Nephron (organoid): ENCODE measurements around the gene ZBP1.
A peak's percentile ranks its signal among the peaks of the same experiment; 100 is the strongest.

Experiments used
- H3K27ac Mint-ChIP-seq, 3 experiments: 2 replicates each; pipeline ENCODE4 v1.8.0; 2020; ENCODE audit warnings: mixed read lengths in 3 of 3, mild to moderate bottlenecking in 2 of 3, moderate library complexity in 1 of 3
- H3K27me3 Mint-ChIP-seq: 2 replicates; pipeline ENCODE4 v1.8.0; 2021; ENCODE audit warnings: low read depth, mild to moderate bottlenecking, moderate library complexity, mixed read lengths
- H3K36me3 Mint-ChIP-seq: 2 replicates; pipeline ENCODE4 v1.8.0; 2020; ENCODE audit warnings: low read depth, mixed read lengths
- H3K4me1 Mint-ChIP-seq: 2 replicates; pipeline ENCODE4 v1.8.0; 2020; ENCODE audit warnings: mixed read lengths
- H3K4me3 Mint-ChIP-seq, 3 experiments: 2 replicates each; pipeline ENCODE4 v1.8.0; 2020; ENCODE audit warnings: mild to moderate bottlenecking in 3 of 3, mixed read lengths in 3 of 3, moderate library complexity in 2 of 3
- H3K9me3 Mint-ChIP-seq: 2 replicates; pipeline ENCODE4 v1.8.0; 2020; ENCODE audit warnings: mixed read lengths
- TF ChIP-seq, protein P1 (sequence below), 3 experiments: fragments of 200-600 bp; sonication (generic); IDR thresholded peaks; one replicate each; pipeline ENCODE4 v1.5.0; 2021; ENCODE audit warnings: antibody characterized with exemption in 3 of 3; ENCODE audit not compliant: unreplicated experiment in 3 of 3

Gene ZBP1

DNA sequence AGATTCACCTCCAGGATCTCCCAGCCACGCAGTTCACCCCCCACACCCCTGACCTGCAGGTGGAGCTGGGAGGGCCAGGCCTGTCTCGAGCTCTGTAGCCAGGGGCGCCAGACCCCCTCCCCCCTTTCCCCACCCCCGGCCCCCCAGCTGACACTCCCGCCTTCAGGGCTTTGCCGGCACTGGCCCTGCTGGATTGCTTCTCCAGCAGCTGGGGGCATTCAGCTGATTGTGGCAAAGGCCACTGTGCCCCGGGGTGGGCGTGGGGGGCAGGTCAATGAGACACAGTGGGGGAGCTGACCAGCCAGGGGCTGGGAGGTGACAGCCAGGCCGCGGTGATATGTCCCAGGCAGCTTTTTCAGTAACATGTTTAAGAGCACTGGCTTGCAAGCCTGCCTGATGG, 22.2 kb downstream of the ZBP1 start:
- peaks cover 15% of the 10 kb centered on the region for H3K27me3 Mint-ChIP-seq
- no peak overlapping the region for H3K4me3 Mint-ChIP-seq
- TF ChIP-seq, protein P1, sequence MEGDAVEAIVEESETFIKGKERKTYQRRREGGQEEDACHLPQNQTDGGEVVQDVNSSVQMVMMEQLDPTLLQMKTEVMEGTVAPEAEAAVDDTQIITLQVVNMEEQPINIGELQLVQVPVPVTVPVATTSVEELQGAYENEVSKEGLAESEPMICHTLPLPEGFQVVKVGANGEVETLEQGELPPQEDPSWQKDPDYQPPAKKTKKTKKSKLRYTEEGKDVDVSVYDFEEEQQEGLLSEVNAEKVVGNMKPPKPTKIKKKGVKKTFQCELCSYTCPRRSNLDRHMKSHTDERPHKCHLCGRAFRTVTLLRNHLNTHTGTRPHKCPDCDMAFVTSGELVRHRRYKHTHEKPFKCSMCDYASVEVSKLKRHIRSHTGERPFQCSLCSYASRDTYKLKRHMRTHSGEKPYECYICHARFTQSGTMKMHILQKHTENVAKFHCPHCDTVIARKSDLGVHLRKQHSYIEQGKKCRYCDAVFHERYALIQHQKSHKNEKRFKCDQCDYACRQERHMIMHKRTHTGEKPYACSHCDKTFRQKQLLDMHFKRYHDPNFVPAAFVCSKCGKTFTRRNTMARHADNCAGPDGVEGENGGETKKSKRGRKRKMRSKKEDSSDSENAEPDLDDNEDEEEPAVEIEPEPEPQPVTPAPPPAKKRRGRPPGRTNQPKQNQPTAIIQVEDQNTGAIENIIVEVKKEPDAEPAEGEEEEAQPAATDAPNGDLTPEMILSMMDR (IDR thresholded peaks at IDR 0.05; ENCODE audit: unreplicated experiment in 3 of 3) = no peak
- no peaks in the 10 kb centered on the region for H3K9me3 Mint-ChIP-seq
- H3K4me1 Mint-ChIP-seq = peaks cover 31% of the 10 kb centered on the region
- no peaks in the 10 kb centered on the region for H3K36me3 Mint-ChIP-seq
- H3K27ac Mint-ChIP-seq = peak overlapping the region in 2 of 3 experiments; percentile 29 to 53

DNA sequence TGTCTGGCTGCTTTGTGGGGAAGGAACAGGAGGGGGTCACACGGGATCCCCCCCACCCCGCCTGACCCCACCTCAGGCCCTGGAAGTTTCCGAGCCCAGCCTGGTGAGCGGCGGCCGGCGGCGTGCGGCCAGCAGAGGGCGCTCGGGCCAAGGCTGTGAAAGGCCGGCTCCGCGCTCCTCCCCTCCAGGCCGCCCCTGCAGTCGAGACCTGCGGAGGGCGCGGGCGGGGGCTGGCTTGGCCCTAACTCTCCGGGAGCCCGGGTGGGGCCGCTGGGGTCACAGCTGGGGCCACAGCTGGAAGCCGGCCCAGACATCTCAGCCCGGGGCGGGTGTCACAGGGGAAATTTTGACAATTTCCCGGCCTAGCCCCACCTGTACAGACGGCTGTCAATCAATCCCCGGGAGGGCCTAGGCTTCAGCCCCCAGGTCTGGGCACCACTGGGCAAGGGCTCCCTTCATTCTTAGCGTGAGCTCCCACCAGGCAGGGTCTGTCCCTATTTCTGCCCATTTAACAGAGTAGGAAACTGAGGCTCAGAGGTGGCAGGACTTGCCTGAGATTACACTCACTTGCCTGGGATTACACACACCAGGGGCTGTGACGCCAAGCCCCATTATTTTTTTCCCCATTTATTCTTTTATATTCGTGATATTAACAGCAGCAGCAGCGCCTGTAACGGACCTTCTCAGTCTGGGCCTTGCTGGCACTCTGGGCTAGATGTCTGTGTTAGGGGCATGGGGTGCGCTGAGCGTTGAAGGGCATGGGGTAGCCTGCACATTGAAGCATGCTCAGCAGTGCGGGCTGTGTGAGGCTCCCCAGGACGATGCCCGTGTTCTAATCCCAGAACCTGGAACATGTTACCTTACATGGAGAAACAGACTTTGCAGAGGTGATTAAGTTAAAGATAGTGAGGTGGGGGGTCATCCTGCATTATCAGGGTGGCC, 23.0 kb downstream of the ZBP1 start:
- no peaks in the 10 kb centered on the region for H3K9me3 Mint-ChIP-seq
- peaks cover 31% of the 10 kb centered on the region for H3K4me1 Mint-ChIP-seq
- no peak overlapping the region for H3K4me3 Mint-ChIP-seq
- H3K27ac Mint-ChIP-seq = peak overlapping the region; percentile 29 to 53 (median 42)
- H3K36me3 Mint-ChIP-seq = no peaks in the 10 kb centered on the region
- H3K27me3 Mint-ChIP-seq = peaks cover 15% of the 10 kb centered on the region
- TF ChIP-seq, protein P1 (IDR thresholded peaks at IDR 0.05; ENCODE audit: unreplicated experiment in 3 of 3) = peak; percentile 95 to 99 (median 95)

DNA sequence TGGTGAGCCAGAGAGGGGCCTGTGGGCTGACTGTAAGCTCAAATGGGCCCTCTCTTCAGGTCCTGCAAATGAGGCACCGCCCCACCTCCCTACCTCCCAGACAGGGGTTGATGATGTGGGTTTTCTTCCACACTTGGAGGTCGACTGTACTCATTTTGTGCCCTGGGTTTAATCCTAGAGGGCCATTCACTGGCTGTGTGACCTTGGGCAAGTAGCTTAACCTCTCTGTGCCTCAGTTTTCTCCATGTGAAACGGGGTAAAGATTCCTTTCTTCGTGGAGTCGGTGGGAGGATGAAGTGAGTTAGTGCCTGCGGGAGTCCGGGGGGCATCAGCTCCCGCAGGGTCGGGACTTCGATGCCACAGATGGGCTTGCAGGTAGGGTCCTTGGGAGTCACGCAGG, 23.9 kb downstream of the ZBP1 start:
- Mint-ChIP-seq H3K27ac (no peak overlapping the region), H3K27me3 (peaks cover 16% of the 10 kb centered on the region), H3K9me3 (no peaks in the 10 kb centered on the region), H3K4me3 (no peak overlapping the region), H3K4me1 (peaks cover 31% of the 10 kb centered on the region), H3K36me3 (no peaks in the 10 kb centered on the region)
- TF ChIP-seq, protein P1 (IDR thresholded peaks at IDR 0.05; ENCODE audit: unreplicated experiment in 3 of 3) = no peak

DNA sequence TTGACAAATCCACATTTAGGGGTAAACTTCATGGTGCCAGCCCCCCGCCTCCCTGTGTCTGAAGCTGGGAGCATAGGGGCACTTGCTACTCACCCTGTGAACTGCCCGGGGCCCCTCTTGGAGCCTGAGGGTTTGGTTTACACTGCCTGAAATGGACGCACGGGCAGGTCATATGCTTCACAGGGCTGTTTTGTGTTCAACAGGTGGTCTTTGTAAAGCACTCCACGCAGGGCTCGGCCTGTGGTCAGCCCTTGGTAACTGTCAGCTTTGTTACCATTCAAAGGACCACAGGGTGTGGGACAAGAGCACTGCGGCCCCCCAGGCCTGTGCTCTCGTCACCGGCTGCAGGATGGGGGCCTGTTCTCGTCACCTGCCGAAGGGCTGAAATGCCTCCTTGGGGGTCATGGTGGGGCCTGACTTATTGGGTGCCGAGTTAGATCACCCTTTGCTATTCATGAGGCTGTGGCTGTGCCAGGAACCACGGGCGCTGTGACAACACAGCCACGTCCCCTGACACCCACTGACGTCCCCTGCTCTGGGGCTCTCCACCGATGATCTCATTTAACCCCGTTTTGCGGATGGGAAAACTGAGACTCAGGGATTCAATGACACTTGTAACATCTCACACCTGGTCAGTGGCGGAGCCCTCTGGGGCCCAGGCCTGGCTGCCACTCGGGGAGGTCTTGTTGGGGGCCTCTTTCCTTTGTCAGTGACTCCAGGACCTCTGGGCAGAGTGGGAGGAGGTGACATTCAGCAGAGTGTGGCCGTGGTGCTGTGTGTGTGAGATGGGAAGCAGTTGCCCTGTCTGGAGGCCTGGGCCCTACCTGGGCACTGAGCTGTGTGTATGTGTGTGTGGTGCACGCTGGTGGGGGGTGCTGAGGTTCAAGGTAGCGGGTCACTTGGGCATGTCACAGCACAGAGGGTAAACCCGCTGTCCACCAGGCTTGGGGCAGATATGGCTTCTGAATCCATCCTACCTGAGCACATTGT, 24.9 kb downstream of the ZBP1 start:
- Mint-ChIP-seq H3K27me3 (peaks cover 14% of the 10 kb centered on the region), H3K4me3 (no peak overlapping the region), H3K4me1 (peaks cover 28% of the 10 kb centered on the region), H3K9me3 (no peaks in the 10 kb centered on the region), H3K27ac (no peak overlapping the region), H3K36me3 (no peaks in the 10 kb centered on the region)
- TF ChIP-seq, protein P1 (IDR thresholded peaks at IDR 0.05; ENCODE audit: unreplicated experiment in 3 of 3) = no peak

DNA sequence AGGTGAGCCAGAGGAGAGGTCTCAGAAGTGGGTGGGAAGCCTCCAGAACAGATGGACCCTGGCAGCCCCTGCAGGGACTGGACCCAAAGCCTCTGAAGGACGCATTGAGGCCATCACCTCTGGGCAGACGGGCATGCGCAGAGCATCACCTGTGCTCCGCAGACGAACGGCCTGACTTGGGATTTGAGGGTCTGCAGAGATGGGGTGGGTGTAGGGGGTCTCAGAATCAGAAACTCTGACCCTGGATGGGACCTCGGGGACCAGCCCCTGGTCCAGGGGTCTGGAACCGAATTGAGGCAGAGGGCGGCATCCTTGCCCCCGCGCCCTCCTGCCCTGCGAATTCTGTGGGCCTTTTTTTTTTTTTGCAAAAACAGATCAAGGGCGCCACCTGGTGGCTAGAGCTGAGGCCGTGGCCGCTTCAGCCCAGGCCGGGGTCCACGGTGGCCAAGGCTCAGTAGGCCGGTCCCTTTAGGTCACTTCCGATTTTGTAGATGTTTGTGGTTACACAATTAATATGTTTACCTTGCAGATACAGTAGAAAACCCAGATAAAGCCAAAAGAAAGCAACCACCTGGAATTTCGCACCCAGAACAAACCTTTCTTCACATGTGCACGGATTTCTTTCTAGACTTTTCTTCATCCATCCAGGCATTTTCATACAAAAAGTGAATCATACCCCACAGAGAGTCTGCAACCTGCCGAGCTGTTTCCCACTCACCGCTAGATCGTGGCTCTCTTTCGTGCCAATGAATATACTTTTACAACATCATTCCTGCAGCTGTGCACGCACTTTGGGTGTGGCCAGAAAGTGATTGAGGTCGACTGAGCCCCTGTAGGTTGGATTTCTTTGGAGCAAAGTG, 25.9 kb downstream of the ZBP1 start:
- TF ChIP-seq, protein P1 (IDR thresholded peaks at IDR 0.05; ENCODE audit: unreplicated experiment in 3 of 3) = peak; percentile 91 to 97 (median 91)
- Mint-ChIP-seq H3K27ac (peak overlapping the region in 2 of 3 experiments; percentile 48 to 80), H3K36me3 (no peaks in the 10 kb centered on the region), H3K27me3 (peaks cover 17% of the 10 kb centered on the region), H3K9me3 (no peaks in the 10 kb centered on the region), H3K4me1 (peaks cover 19% of the 10 kb centered on the region), H3K4me3 (no peak overlapping the region)
